CD4-positive, alpha-beta T cell treated with Interferon gamma for 1 hour (primary cell): ENCODE measurements around the gene CHST13.

ENCODE experiments used
- DNase-seq: peaks from one replicate; pipeline ENCODE4 v3.0.0-alpha.2; 2020

Gene CHST13

GRCh38 chr3:126488185-126488584, 35.8 kb upstream of the CHST13 start:
- no peak for DNase-seq

- DNase-seq = no peak
Observed at GRCh38 chr3:126488886-126489569, 34.9 kb upstream of the CHST13 start.

- no peak for DNase-seq
Observed at GRCh38 chr3:126490619-126491018, 33.3 kb upstream of the CHST13 start.

DNA sequence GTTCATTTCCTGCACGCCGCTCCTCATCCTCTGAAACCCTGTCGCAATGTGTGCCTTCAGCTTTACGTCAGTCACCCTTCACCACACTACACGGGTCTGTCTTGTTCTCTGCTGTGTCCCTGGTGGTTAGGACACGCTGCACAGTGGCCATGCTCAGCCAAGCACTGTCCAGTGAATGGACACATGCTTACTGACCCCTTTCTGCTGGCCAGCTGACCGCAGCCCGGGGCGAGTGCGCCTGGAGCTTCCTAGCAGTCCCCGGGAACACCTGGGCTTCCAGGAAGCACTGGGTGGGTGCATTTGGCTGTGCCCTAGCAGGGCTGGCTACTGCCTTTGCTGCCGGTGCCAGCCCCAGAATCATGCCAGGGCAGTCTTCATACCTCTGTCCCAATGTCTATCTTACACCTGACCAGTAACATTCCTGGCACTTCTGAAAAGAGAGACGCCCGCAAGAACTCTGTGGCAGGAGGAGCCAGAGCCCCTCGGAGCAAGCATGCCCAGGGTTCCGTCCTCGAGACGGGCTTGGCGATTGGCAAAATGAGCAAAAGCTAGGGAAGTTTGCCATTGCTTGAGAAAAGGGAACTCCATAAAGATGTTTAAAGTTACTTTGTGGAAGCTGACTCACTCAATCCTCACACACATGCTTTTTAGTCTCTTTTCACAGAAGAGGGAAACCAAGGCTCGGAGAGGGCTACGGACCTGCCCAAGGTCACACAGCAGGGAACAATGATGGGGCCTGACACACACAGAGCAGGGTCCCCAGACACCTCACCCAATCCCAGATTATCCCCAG, 32.5 kb upstream of the CHST13 start:
- DNase-seq = no peak

DNA sequence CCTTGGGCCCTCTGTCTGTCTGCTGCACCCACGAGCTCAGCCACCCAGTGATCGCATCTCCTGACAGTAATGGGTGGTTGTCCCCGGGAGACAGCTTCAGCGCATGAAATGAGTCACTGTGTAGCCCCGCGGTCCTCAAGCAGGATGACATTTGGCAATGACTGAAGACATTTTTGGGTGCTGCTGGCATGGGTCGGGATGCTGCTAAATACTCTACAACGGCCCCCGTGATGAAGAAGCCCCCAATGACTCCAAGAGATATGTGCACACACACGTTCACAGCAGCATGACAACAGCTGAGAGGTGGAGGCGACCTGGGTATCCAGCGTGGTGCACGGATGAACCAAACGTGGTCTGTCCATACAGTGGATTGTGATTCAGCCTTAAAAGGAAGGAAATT, 30.9 kb upstream of the CHST13 start:
- DNase-seq = no peak

DNA sequence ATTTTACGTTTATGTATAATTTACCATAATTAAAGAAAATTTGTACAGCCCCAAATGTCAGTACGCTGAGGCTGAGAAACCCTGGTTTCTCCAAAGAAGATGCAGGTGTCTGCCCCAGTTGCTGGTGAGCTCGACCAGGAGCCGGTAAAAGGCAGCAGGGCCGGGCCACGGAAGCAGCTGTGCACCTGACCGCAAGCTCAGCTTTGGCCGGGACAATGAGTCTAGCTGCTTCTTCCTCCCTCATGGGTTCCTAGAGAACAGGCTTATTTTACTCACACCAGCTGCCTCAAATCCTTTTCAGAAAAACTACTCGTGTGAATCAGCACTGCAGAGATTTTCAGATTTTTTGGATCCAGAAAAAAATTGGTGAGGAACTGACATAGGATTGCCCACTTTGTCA, 30.2 kb upstream of the CHST13 start:
- DNase-seq = no peak

DNA sequence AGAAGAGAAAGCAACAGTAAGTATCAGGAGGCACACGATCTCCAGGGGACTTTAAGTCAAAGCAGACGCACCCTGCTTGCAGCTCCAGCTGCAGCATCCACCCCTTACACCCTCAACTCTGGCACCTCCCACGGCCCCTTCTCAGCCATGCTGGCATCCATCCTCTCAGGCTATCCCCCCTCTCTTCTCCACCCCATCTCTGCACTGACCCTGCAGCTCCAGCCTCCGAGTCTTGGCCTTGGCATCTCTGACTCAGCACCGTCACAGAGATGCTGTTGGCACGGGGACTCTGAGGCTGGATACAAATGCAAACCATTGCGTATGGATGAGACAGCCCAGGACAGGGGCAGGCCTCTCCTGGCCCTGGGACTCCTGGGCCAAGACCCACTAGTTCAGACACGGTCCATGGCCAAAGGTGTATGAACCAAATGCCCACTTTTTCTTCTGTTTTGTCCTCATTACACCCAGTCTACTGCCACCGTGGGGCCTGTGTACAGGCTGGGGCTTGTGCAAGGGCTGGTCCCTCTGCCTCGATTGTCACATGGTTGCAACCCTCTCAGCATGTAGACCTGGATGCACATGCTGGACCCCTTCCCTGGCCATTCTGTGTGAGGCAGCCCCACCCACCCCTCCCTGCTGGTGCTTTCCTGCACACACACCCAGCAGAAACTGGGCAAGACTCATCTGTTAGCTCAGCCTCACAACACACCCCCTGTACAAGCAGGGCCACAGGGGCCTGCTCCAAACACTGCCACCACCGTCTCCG, 29.6 kb upstream of the CHST13 start:
- no peak for DNase-seq

DNA sequence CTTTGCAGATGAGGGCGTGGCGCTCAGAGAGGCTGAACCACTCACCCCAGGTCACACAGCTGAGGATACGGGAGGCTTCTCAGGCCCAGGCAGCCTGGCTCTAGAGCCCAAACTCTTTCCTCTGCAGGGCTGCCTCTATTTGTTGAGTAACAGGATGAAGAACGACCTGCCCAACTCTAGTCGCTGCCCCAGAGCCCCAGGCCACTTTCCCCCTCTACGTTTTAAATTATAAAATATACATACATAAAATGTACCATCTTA, 29.1 kb upstream of the CHST13 start:
- no peak for DNase-seq

DNA sequence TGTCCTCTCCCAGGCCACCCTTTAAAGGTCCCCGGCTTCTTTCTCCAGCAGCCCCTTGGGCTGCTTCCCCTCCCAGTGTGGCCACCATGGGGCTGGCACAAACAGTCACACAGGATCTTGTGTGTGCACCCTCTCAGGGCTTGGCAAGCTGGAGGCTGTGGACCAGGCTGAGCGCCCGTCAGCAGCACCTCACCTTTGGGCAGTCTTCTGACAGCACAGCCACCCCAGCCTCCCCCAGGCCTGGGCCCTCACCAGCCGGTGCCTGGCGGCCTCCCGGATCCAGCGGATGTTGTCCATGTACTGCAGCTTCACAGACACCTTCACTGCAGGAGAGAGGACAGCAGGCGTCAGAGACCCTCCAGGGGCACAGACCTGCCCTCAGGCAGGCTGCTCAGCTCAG, 28.2 kb upstream of the CHST13 start:
- DNase-seq = no peak

DNA sequence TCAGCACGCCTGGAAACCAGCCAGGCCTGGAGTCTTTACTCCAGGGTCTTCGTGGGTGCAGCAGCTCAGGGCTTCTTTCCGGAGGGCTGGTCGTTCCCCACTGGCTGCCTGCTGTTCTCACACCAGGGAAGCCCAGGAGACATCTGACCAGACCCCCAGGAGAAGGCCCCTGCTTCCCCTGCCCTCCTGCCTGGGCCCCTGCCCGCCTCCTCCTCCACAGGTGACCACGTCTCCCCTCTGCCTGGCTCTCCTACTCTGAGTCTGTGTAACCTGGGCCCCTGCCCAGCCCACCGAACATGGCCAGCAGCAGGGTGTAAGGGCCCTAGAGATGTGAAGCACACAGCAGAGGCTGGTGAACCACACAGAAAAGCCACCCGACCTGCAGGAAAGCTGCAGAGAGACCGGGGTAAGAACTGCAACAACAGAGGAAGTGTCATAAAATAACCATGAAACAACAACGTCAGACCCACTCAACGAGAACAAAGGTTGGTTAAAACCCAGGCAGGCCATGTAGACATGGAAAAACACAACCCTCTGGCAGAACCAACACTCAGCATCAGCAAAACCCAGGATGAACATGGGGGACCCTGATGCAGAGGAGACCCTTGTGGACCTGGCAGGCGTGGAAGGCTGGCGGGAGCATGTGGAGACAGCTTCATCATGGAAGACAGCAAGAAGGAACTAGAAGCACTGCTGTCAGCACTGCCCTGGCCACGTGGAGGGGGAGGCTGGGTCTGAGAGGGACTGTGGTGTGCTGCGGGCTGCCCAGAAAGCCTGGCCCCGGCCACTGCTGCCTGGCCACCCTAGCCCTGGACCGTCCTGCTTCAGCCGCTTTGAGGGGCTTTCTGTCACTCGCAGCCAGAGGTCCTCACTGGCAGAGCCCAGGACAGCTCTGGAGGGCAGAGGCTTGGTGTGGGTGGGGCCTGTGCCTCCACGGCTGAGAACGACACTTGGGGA, 26.8 kb upstream of the CHST13 start:
- no peak for DNase-seq

GRCh38 chr3:126497956-126498355, 26.0 kb upstream of the CHST13 start:
- DNase-seq = no peak

GRCh38 chr3:126498461-126498860, 25.5 kb upstream of the CHST13 start:
- no peak for DNase-seq

DNA sequence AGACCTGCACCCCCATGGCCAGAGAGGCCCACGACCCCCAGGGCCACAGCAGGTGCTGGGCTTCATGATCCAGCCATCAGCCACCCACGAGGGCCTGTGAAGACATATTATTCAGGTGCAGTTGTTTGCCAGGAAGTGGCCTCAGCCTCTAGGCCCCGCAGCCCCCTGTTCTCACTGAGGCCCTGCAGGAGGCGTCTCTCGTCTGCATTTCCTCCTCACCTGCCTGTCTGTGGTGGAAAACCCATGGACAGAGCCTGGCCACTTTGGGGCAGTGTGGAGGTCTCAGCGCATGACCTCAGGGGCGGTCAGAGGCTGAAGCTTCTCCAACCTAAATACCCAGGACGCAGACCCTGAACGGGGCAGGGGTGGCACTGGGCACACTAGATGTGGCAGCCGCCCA, 25.0 kb upstream of the CHST13 start:
- no peak for DNase-seq

DNA sequence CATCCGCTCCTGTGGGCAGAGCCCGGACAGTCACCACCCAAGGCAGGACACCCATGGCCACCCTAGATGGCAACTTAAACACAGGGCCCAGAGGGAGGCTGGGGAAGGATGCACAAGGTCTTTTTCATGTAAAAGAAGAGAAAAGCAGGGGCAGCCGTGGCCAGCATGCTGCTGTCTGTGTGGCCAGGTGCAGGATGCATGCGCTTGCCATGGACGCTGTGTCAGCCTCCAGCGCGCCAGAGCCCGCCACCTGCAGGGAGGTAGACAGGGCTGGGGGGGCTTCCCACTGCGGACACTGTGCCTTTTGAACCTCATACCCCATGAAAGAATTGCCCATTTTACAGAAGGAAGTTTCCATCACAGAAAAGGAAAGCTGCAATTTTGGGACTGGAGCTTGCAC, 24.6 kb upstream of the CHST13 start:
- DNase-seq = no peak

- DNase-seq = no peak
Observed at GRCh38 chr3:126500016-126500415, 23.9 kb upstream of the CHST13 start.

- no peak for DNase-seq
Observed at GRCh38 chr3:126501054-126501453, 22.9 kb upstream of the CHST13 start.

DNA sequence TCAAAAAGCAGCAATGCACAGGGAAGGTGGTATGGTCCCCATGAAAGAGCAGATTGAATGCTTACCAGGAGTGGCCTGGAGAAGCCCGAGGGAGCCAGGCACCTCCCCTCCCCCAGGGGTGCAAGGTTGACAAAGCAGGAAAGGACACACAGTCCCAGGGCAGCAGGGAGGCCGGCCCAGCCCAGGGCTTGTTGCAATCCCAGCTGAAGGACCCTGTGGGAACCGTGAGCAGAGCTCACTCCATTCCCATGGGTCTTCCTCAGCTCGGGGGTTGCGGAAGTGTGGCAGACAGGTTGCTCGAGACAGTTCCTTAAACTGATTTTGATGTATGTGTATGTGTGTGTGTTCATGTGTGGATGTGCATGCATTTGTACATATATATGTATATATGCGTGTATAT, 22.2 kb upstream of the CHST13 start:
- DNase-seq = no peak

DNA sequence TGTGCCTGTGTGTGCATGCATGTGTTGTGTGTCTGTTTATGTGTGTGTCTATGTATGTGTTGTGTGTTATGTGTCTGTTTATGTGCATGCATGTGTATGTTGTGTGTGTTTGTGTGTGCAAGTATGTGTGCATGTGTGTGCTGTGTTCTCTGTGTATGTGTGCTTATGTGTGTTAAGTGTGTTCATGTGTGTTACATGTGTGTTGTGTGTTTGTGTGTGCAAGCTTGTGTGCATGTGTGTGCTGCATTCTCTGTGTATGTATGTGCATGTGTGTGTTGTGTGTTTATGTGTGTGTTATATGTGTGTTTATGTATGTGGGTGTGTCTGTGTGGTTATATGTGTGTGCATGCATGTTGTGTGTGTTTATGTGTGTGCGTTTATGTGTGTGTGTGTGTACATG, 21.3 kb upstream of the CHST13 start:
- DNase-seq = no peak

DNA sequence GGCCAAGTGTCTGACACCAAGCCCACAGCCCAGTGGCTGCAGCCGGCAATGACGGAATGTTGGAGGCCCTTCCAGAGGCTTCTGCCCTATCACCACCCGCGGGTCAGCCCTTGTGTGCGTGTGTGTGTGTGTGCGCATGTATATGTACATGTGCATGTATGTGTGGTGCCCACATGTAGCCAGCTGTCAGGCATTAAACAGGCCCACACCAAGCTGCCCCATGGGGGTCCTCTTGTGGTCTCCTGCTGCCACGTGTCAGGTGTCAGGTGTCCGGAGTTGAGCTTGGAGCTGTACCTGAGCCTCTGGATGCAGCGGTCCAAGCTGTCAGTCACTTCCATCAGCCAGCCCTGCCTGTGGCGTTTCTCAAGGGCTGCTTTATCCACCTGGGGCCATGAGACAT, 20.3 kb upstream of the CHST13 start:
- no peak for DNase-seq

DNA sequence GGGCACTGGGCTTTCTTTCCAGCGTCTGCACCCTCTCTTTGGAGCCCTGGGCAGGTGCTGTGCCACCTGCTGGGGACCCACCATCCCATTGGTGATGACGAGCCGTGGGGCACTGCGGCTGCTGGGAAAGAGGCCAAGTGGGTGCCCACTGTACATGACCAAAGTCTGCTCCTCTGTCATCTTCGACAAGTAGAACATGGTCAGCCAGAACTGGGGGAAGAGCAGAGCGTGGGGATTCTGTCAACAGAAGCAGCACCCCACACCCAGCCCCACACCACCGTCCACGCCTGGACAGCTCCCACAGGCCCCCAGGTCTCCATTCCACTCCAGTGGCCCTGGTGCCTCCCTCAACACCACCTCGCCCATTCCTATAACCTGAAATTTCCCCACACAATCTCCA, 16.1 kb upstream of the CHST13 start:
- DNase-seq = no peak

GRCh38 chr3:126508564-126508964, 15.4 kb upstream of the CHST13 start:
- DNase-seq = no peak

DNA sequence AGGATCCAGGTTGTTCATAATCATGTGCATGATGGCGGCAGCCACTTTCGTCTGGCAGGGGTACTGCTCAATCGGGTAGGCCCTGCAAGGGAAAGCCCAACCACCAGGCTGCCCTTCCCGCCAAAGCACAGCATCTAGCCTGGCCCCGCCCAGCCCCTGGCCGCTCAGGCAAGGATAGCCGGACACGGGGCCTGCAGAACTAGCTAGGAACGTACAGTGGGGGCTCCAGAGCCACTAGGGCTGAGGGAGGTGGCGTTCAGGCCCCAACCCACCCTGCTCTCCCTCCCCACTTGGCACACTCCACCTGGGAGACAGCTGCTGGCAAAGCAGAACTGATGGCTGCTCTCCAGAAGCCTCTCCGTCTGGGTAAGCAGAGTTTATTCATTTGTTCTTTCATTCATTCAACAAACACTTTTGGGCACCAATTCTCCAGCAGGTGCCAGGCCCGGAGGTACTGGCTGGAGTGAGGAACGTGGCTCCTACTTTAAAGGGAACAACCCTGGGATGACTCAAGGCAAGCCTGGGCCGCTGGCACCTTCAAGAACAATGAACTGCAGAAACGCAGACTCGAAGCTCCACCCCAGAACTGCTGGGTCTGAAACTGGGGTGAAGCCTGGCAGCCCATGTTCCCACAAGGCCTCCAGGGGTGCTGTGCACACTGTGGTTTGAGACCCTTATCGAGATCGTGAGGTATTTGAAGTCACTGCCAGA, 14.2 kb upstream of the CHST13 start:
- no peak for DNase-seq
